Neural progenitor cell (in vitro differentiated cells): ENCODE measurements around the gene SEMA6B.

Experiments used
- EZH2 ChIP-seq: fragments of 200-600 bp; sonication (generic); IDR thresholded peaks from 2 replicates; pipeline ENCODE4 v1.6.1; 2017; ENCODE audit warnings: antibody characterized with exemption, mild to moderate bottlenecking, moderate library complexity
- TF ChIP-seq, protein P1 (sequence below): fragments of 200-600 bp; sonication (generic); IDR thresholded peaks from 2 replicates; pipeline ENCODE4 v1.5.1; 2017; ENCODE audit warnings: antibody characterized with exemption, mild to moderate bottlenecking

DNA sequence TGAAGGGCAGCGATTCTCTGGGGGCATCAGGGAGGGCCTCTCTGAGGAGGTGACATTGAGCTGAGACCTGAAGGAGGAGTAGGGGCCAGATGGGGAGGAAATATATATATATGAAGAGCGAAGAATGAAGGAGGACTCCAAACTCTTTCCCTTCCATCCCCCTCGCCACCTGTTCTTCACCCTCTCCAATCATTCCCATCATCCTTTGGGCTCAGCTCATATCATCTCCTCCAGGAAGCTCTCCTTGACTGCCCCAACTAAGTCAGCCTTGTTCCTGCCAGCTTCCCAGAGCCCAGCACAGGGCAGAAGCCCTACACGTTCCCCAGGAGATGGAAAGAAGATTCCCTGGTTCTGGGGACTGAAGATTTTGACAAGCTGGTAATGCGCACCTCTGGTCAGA lies 33.0 kb upstream of the SEMA6B start:
- no peak for TF ChIP-seq EZH2
- TF ChIP-seq, protein P1, sequence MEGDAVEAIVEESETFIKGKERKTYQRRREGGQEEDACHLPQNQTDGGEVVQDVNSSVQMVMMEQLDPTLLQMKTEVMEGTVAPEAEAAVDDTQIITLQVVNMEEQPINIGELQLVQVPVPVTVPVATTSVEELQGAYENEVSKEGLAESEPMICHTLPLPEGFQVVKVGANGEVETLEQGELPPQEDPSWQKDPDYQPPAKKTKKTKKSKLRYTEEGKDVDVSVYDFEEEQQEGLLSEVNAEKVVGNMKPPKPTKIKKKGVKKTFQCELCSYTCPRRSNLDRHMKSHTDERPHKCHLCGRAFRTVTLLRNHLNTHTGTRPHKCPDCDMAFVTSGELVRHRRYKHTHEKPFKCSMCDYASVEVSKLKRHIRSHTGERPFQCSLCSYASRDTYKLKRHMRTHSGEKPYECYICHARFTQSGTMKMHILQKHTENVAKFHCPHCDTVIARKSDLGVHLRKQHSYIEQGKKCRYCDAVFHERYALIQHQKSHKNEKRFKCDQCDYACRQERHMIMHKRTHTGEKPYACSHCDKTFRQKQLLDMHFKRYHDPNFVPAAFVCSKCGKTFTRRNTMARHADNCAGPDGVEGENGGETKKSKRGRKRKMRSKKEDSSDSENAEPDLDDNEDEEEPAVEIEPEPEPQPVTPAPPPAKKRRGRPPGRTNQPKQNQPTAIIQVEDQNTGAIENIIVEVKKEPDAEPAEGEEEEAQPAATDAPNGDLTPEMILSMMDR: no peak
